ENCODE data around the gene PHKB. TPM values are rescaled to one million over a fixed set of nuclear protein-coding genes. Genes with fewer than 3 reads are reported as not detected.

PHKB gene
- 100 to 1,000 TPM in 2 of 4 donors, 10 to 100 TPM in 2; 62.0 to 164 (median 111) TPM for total RNA-seq

DNA sequence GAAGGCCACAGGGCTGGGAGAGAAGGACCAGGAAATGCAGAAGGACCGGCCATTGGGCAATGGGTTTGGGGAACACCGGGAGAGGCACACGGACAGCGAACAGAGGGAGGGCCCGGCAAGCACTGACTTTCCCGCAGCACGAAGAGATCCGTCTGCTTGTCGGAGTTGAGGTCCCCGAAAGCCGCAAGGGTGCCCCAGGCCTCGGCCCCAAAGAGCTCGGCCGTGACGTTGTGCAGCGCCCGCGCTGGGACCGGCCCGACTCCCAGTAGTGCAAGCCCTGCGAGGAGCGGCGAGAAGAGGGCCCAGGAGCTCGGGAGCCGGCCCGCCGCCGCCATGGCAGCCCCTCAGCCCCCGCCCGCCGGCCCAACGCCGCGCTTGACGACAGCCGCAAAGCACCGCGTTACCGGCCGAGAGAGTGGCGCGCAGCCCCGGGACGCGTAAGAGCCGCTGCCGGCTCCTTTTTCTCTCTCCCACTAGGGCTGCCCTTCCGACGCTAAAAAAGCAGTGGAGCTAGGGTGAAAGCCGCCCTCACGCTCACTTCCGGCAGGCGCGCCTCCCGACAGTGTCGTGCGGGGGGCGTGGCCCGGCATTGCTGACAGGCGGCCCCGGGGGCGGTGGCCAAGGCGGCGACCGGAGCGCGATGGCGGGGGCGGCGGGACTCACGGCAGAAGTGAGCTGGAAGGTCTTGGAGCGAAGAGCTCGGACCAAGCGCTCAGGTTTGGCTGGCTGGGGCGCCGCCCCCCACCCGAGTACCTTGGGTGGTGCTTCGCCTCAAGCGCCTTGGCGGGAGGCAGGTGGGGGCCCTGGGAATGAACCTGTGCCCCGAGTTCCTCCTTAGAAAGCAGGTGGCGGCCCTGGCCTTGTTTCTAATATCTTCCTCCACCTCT is at the start of gene PHKB, which contains the start of gene ITFG1:
PHKB (plus strand) TSS at position 621 of the 887 bp plus-strand sequence; CDS start at position 641, 20 bp downstream.
ITFG1 (minus strand) TSS at position 353 of the 887 bp plus-strand sequence; CDS start at position 335, 18 bp downstream.
- TF ChIP-seq, protein P1, sequence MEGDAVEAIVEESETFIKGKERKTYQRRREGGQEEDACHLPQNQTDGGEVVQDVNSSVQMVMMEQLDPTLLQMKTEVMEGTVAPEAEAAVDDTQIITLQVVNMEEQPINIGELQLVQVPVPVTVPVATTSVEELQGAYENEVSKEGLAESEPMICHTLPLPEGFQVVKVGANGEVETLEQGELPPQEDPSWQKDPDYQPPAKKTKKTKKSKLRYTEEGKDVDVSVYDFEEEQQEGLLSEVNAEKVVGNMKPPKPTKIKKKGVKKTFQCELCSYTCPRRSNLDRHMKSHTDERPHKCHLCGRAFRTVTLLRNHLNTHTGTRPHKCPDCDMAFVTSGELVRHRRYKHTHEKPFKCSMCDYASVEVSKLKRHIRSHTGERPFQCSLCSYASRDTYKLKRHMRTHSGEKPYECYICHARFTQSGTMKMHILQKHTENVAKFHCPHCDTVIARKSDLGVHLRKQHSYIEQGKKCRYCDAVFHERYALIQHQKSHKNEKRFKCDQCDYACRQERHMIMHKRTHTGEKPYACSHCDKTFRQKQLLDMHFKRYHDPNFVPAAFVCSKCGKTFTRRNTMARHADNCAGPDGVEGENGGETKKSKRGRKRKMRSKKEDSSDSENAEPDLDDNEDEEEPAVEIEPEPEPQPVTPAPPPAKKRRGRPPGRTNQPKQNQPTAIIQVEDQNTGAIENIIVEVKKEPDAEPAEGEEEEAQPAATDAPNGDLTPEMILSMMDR (IDR thresholded peaks at IDR 0.05) = peak in 3 of 4 experiments; percentile 4 to 32 (median 28)
- TF ChIP-seq POLR2A (IDR thresholded peaks at IDR 0.05) = peak; percentile 48 to 72
- H3K9me3 ChIP-seq = no peaks in the 10 kb centered on the region
- intact Hi-C loops (cut with DNase I; ENCODE audit: low total_unique reads) = no loop called here
- H3K27ac ChIP-seq = peak within 1 kb of the TSS; percentile 89 to 99
- no peaks in the 10 kb centered on the region for H3K27me3 ChIP-seq
- DNase-seq = peak; percentile 87 to 90
- H3K4me3 ChIP-seq = peak within 1 kb of the TSS; percentile 81 to 91
- H3K36me3 ChIP-seq = no peaks in the 10 kb centered on the region
- H3K4me1 ChIP-seq = peaks cover 0 to 19% of the 10 kb centered on the region in 2 donors

DNA sequence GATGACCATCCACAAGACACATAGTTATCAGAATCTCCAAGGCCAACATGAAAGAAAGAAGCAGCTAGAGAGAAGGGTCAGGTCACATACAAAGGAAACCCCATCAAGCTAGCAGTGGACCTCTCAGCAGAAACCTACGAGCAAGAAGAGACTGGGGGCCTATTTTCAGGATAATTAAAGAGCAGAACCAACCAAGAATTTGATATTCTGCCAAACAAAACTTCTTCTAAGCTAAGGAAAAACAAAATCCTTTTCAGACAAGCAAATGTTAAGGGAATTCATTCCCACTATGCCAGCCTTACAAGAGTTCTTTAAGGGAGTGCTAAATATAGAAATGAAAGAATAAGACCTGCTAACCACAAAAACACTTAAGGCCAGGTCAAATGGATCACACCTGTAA is 48.1 kb upstream of the PHKB start:
- intact Hi-C loops (cut with DNase I; ENCODE audit: low total_unique reads) = no loop called here
- H3K4me1 ChIP-seq = no peaks in the 10 kb centered on the region
- no peaks in the 10 kb centered on the region for H3K27me3 ChIP-seq
- no peak overlapping the region for H3K27ac ChIP-seq
- H3K4me3 ChIP-seq = no peak overlapping the region
- DNase-seq = no peak
- no peaks in the 10 kb centered on the region for H3K9me3 ChIP-seq
- H3K36me3 ChIP-seq = no peaks in the 10 kb centered on the region
- TF ChIP-seq POLR2A (IDR thresholded peaks at IDR 0.05) = no peak
- TF ChIP-seq, protein P1 (IDR thresholded peaks at IDR 0.05) = no peak

DNA sequence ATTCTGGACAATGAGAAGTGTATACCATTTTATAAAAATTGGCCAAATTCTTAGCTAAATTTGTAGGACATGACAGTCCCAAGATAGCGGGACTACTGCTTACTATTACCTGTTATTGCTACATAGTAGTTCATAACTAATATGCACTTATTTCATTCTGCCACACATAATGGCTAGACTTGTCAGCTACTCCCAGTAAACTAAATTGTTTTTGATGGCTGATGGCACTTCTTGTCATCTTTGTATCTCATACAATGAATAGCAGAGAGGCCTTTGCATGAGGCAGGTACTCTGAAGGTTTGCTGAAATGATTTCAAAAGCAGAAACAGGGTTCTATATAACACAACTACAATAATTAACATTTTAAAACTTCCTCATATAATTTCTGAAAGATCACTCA is 44.3 kb upstream of the PHKB start:
- Histone ChIP-seq H3K9me3 (no peaks in the 10 kb centered on the region), H3K4me3 (no peak overlapping the region), H3K4me1 (no peaks in the 10 kb centered on the region), H3K27me3 (no peaks in the 10 kb centered on the region), H3K36me3 (no peaks in the 10 kb centered on the region), H3K27ac (no peak overlapping the region)
- no peak for DNase-seq
- no peak for TF ChIP-seq POLR2A (IDR thresholded peaks at IDR 0.05)
- TF ChIP-seq, protein P1 (IDR thresholded peaks at IDR 0.05) = no peak
- intact Hi-C loops (cut with DNase I; ENCODE audit: low total_unique reads) = no loop called here

DNA sequence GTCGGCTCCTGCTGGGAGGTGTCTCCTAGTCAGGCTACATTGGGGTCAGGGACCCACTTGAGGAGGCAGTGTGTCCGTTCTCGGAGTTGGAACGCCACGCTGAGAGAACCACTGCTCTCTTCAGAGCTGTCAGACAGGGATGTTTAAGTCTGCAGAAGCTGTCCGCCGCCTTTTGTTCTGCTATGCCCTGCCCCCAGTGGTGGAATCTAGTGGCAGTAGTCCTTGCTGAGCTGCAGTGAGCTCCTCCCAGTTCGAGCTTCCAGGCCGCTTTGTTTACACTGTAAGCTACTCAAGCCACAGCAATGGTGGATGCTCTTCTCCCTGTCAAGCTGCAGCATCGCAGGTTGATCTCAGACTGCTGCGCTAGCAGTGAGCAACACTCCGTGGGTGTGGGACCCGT is 36.3 kb upstream of the PHKB start:
- no peak for DNase-seq
- Histone ChIP-seq H3K27me3 (no peaks in the 10 kb centered on the region), H3K9me3 (no peaks in the 10 kb centered on the region), H3K4me3 (no peak overlapping the region), H3K4me1 (no peaks in the 10 kb centered on the region), H3K27ac (no peak overlapping the region), H3K36me3 (no peaks in the 10 kb centered on the region)
- intact Hi-C loops (cut with DNase I; ENCODE audit: low total_unique reads) = no loop called here
- no peak for TF ChIP-seq POLR2A (IDR thresholded peaks at IDR 0.05)
- TF ChIP-seq, protein P1 (IDR thresholded peaks at IDR 0.05) = no peak

DNA sequence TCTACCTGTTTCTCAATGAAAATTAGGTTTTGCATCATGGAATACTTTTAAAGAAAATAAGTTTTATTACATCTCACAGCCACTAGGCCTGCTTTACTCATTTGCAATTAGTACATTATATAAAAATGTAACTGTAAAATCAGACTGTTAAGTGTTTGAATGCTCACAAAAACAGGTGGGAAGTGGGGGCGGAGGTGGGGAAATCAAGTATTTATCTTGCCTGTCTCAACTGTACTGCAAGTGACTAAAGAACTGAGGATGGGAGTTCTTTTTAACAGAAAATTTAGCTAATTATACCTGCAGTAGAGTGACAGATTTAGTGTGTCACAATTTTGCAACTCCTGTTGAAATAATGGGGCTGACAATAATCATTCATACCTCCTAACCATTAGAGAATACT is 34.3 kb upstream of the PHKB start:
- no peaks in the 10 kb centered on the region for H3K4me1 ChIP-seq
- H3K4me3 ChIP-seq = no peak overlapping the region
- intact Hi-C loops (cut with DNase I; ENCODE audit: low total_unique reads) = no loop called here
- TF ChIP-seq, protein P1 (IDR thresholded peaks at IDR 0.05) = no peak
- TF ChIP-seq POLR2A (IDR thresholded peaks at IDR 0.05) = no peak
- DNase-seq = no peak
- no peaks in the 10 kb centered on the region for H3K36me3 ChIP-seq
- no peaks in the 10 kb centered on the region for H3K9me3 ChIP-seq
- H3K27me3 ChIP-seq = no peaks in the 10 kb centered on the region
- H3K27ac ChIP-seq = no peak overlapping the region

Measured in uterus (tissue), 4 donors.